ENCODE data around the gene TRIO. TPM values are rescaled to one million over a fixed set of nuclear protein-coding genes. Genes with fewer than 3 reads are reported as not detected.

TRIO gene
- polyA plus RNA-seq, 1 of the 3 experiments (the other 2 are of a cell fraction), result 229 TPM

DNA sequence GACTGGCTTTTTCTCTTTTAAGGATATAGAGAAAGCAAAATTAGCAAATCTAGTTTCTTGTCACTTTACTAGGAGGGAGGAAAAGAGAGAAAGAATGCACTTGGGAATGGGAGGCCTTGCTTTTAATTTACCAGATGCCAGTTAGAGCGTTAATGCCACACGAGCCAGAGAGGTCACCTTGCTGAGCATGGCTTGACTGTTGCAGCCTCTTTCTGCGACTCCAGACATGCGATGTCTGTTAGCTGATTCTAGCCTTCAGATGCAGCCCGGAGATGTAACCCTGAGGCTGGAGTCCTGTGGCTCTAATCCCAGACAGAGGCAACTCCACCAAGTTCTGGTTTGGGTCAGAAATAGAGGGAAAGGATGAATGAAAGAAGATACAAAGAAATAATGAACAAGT, 152.5 kb downstream of the TRIO start:
- Histone ChIP-seq H3K9ac (no peak overlapping the region), H3F3A (replicated peaks; ENCODE audit: insufficient read depth) (peaks cover 10% of the 10 kb centered on the region), H3K27me3 (ENCODE audit: insufficient read depth) (no peaks in the 10 kb centered on the region), H3K79me2 (ENCODE audit: insufficient read depth) (peaks cover 99% of the 10 kb centered on the region), H3K4me1 (ENCODE audit: control insufficient read depth in 1 of 2, insufficient read depth in 2 of 2, low read depth in 1 of 2, low read length in 1 of 2) (peaks cover 3 to 18% of the 10 kb centered on the region in 2 experiments; a peak in 3 of 4 replicates), H4K20me1 (ENCODE audit: insufficient read depth) (peaks cover 11% of the 10 kb centered on the region; the same call in 1 of the 2 replicates), H3K9me2 (no peaks in the 10 kb centered on the region), H3K9me3 (no peaks in the 10 kb centered on the region), H2AFZ (ENCODE audit: low read depth) (no peak overlapping the region), H3K27ac (ENCODE audit: low read depth in 2 of 2, low read length in 1 of 2) (no peak overlapping the region; a peak in 1 of 4 replicates), H3K4me3 (ENCODE audit: low read depth in 2 of 2, low read length in 1 of 2) (no peak overlapping the region), H3K4me2 (no peak overlapping the region), H3K36me3 (replicated peaks in 1 of 2; ENCODE audit: control insufficient read depth in 1 of 2, insufficient read depth in 2 of 2, low read length in 1 of 2) (peaks cover 66 to 74% of the 10 kb centered on the region in 2 experiments)
- ChIA-PET CTCF (interaction anchor here (1.1 to 1.4 kb wide), 4 partner anchors 9 to 353 kb away, joined by 3 to 9 read pairs (median 4); no protein-coding TSS in a partner anchor), POLR2A (no interaction called here)
- TF ChIP-seq RCOR1 (IDR thresholded peaks at IDR 0.05; ENCODE audit: low read length), result no peak
- TF ChIP-seq, protein P1, sequence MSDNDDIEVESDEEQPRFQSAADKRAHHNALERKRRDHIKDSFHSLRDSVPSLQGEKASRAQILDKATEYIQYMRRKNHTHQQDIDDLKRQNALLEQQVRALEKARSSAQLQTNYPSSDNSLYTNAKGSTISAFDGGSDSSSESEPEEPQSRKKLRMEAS (IDR thresholded peaks at IDR 0.05; ENCODE audit: low read depth), result no peak
- TF ChIP-seq, protein P2, sequence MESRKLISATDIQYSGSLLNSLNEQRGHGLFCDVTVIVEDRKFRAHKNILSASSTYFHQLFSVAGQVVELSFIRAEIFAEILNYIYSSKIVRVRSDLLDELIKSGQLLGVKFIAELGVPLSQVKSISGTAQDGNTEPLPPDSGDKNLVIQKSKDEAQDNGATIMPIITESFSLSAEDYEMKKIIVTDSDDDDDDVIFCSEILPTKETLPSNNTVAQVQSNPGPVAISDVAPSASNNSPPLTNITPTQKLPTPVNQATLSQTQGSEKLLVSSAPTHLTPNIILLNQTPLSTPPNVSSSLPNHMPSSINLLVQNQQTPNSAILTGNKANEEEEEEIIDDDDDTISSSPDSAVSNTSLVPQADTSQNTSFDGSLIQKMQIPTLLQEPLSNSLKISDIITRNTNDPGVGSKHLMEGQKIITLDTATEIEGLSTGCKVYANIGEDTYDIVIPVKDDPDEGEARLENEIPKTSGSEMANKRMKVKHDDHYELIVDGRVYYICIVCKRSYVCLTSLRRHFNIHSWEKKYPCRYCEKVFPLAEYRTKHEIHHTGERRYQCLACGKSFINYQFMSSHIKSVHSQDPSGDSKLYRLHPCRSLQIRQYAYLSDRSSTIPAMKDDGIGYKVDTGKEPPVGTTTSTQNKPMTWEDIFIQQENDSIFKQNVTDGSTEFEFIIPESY (IDR thresholded peaks at IDR 0.05; ENCODE audit: borderline replicate concordance, low read depth), result no peak
- TF ChIP-seq ELF1 (IDR thresholded peaks at IDR 0.05), result no peak
- no peak for TF ChIP-seq FOXM1 (IDR thresholded peaks at IDR 0.05; ENCODE audit: low read depth)
- no peak for TF ChIP-seq EP300 (IDR thresholded peaks at IDR 0.05; ENCODE audit: borderline replicate concordance in 1 of 2, low read depth in 1 of 2, low read length in 1 of 2)
- no peak for TF ChIP-seq GATA2 (CRISPR knock-in tag; IDR thresholded peaks at IDR 0.05)
- no peak for TF ChIP-seq IRF3 (IDR thresholded peaks at IDR 0.05; ENCODE audit: low read depth, low read length)
- no peak for TF ChIP-seq CHD2 (IDR thresholded peaks at IDR 0.05; ENCODE audit: low read length, partially characterized antibody)
- no peak for TF ChIP-seq RXRA (IDR thresholded peaks at IDR 0.05; ENCODE audit: borderline replicate concordance, low read depth)
- TF ChIP-seq PBX3 (IDR thresholded peaks at IDR 0.05), result no peak
- no peak for TF ChIP-seq REST (IDR thresholded peaks at IDR 0.05; ENCODE audit: low read depth, low read length)
- no peak for TF ChIP-seq TCF12 (IDR thresholded peaks at IDR 0.05)
- TF ChIP-seq GABPA (IDR thresholded peaks at IDR 0.05; ENCODE audit: low read depth), result no peak
- 73% methylated on average over 5 of the region's 5 CpGs for WGBS (ENCODE audit: low lambda C conversion rate)
- DNase-seq, result no peak
